SKM-1 treated with dmso at 0.1 percent for 144 hours (cell line): ENCODE data around the gene PRSS50.

Source experiments
- DNase-seq: peaks from one replicate; lab custom pipeline; 2025; ENCODE audit not compliant: unreplicated experiment; lab: John Stamatoyannopoulos, UW

PRSS50 gene

DNA sequence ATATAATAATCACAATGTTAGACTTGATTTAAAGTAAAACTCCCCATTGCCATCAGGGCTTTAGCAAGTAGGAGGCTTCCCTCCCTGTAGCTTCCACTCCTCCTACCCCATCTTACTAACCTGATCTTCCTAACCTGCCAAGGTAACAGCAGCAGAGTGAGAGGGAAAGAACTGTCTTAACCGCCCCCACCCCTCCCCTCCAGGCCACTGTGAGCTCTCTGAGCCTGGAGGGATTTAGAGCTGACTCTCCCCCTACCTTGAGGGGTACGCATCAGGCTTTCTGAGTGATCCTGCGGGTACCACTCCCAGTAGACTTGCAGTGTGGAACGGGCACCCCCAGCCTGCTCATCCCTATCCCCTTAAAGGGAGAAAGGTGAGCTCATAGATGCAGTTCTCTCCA lies 11.4 kb upstream of the PRSS50 start:
- DNase-seq: no peak

DNA sequence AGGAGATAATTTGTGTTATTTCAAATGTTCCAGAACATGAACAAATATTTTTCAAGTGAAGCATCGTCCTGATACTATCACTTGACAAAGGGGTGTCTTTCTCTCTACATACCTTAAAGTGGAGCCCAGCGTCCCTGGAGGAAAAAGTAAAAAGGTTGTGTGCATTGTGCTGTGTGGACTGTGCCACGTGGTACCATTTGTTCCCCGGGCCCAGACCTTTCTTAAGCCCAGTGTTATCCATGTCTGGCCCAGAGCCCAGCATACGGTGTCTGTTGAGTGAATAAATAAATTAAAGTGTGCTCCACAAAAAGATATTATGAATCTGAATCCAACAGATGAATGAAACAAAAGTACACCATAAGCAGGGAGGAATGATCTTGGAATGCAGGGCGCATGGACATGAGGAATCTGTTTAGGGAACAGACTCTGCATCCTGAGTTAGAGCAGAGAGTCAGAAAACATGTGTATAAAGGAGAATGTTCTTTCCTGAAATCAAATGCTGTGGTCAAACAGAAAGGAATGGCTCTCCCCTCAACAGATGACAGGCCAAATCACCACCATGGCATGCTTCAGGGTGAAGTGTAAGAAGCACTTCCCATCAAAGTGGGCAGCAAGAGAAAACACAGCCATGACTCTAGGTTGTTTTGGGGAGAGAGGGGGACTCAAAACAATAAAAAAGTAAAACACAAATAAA lies 8.1 kb upstream of the PRSS50 start:
- DNase-seq: no peak

DNA sequence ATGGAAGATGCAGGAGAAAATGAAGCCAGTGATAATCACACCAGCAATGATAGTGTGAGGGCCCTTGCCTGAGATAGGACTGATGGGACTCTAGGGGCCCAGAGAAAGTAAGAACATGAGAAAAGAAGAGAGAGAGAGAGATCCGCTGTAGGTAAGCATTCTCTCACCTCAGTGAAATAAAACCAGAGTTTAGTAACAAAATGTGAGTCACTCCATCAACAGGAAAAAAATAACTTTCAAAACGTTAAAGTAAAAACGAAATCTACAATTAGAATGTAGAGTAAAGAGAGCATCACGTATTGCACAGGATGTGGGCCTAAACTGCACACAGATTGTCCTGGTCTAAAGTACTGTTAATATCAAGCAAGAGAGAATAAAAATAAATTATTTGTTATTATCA lies 6.8 kb upstream of the PRSS50 start:
- no peak for DNase-seq

DNA sequence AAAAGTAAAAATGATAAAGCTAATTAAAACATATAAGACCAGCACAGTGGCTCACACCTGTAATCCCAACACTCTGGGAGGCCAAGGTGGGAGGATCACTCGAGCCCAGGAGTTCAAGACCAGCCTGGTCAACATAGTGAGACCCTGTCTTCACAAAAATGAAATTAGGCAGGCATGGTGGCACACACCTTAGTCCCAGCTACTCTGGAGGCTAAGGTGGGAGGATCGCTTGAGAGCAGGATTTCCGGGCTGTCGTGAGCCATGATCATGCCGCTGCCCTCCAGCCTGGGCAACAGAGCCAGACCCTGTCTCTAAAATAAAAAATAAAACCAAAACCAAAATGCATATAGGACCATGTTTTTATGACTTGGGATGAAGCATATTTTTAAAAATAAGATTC lies 4.8 kb upstream of the PRSS50 start:
- no peak for DNase-seq

DNA sequence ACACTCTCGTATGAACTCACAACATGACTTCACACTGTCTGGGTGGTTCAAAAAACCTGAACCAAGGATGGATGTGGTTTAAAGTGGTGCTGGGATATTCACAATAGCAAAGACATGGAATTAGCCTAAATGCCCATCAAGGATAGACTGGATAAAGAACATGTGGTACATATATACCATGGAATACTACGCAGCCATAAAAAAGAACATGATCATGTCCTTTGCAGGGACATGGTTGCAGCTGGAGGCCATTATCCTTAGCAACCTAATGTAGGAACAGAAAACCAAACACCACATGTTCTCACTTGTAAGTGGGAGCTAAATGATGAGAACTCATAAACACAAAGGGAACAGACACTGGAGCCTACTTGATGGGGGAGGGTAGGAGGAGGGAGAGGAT lies 3.3 kb upstream of the PRSS50 start:
- DNase-seq: no peak

DNA sequence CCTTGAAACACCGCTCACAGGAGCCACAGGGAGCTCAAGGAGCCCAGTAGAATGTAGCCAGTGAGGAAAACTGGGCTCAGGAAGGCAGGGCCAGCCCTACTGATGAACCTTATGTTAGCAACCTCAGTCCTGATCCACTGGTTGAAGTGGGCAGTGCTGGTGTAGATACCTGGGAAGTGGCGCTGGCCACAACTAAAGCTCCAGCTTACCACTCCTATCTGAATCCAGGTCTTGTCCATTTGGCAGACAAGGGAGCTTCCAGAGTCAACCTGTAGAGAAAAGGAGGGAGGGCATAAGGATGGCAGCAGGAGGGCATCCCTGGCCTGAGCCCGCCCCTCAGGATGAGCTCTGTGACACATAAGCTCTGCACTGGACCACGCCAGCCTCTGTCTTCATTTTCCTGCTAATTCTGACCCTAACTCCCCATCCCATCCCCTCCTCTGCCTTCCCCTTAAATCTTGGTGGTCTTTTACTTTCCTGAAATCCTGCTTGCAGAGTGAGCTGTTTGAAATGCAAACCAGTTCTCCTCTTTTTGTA lies 2.1 kb upstream of the PRSS50 start:
- no peak for DNase-seq

DNA sequence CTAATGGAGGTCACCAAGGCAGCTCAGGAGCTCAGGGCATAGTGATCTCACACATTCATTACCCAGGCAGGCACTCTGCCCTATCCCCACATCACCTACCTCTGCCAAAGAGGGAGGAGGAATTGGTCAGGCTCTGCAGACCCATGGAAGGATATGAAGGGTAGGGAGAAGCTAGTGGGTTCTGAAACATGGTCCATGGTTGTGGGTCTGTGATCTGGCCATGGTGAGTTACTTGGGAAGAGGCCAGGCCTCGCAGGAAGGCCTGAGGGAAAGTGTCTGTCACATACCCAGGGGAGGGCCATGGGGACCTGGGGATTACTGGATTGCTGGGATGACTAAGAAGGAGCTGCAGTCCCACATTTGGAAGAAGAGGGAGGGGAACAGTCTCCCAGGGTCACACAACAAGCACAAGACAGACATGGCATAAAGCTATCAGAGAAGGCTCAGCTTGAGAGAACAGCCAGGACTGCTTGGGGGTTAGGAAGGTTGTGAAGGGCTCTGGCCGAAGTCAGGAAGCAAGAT lies 1.4 kb upstream of the PRSS50 start:
- no peak for DNase-seq

DNA sequence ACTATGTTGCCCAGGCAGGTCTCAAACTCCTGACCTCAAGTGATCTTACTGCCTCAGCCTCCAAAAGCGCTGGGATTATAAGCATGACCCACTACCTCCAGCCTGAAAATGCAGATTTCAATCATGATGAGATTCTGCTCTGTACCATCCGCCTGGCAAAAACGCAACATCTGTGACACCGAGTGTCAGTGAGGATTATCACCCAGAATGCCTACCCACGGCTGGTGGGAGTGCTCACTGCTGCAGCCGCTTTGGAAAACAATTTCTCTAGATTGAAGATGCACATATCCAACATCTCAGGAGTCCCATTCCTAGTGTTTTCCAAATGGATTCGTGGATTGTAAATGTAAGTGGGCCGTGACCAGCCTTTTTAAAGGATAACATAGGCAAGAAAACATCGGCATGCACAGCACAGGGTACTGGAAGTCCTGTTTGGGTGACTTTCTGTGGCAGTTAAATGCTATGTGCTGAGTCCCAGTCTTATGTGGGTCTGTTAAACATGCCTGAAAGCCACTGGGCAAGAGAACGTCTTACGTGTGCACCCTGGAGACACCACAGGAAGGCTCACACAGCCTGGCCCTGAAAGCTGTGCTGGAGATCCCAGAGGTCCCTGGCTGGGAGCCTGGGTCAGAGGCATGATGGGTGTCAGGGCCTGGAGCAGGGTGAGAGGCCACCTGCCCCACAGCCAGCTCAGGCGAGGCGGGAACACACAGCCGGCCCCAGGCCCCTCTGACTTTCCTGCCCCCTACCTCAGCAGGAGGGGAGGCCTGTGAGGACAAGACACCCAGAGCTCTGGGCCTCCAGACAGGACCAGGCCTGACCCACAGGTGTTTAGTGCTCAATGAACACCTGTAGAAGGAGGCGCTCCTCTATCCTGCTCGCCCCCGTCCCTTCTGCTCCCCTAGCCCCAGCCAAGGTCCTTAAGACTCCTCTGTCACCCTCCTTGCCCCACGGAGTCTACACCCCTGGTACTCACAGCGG lies 918 bp downstream of the PRSS50 start:
- DNase-seq: no peak

DNA sequence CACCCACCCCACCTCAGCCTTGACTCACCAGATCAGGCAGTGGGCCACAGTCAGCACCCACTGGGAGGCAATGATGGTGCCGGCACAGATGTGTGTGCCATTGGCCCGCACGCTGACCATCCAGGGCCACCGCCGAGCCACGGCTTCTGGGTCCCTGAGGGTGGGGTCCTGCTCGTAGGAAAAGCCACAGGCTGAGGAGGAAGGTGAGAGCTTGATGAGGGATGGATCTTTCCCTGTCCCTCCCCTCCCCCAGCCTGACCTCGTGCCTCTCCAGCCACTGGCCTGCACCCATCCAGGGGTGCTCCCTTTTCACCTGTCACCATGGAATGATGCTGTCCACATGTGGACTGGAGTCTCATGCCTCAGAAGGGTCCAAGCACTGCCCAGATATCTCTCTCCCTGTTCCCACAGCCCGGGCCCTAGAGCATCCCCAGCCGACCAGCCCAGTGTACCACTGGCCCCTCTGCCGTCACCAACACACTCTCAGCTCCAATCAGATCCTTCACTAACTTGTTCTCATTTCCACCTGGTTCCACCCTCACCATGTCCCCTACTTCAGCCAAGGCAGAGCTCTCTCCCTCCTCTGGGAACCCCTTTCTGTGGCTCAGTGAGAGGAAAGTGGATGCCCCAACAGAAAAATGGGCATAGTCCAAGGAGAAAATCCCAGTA lies 2.0 kb downstream of the PRSS50 start:
- DNase-seq: no peak

DNA sequence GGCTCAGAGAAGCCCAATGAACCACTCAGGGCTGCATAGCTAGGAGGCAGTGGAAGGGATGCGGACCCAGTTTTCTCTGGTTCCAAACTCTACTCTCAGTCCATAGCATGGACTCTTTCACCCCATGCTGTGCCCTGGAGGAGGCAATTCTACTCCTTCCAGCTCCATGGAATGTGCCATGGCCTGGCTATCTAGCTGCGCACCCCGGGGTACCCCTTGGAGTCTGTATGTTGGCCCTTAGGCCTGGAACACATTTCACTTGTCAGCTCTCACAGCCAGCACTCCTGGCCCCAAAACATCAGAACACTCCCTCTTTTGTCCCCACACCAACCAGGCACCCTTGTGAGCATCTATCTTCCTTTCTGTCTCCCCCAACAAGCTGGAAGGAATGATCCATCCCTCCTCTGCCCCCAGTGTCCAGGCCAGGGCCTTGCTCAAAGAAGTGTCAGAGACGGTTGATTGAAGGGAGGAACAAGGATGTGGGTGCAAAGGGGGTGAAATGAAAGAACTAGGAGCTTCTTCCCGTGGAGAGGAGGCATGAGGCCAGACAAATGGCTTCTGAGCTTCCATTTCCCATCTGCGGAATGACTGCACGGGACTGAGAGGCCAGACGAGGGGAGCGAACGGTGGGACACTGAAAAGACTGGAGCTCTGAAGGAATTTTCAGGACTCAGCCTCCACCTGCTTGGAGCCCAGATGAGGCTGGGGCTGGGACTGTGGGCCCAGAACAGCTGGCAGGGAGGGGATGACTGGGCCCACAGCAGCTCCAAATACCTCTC lies 2.8 kb downstream of the PRSS50 start:
- DNase-seq: no peak

DNA sequence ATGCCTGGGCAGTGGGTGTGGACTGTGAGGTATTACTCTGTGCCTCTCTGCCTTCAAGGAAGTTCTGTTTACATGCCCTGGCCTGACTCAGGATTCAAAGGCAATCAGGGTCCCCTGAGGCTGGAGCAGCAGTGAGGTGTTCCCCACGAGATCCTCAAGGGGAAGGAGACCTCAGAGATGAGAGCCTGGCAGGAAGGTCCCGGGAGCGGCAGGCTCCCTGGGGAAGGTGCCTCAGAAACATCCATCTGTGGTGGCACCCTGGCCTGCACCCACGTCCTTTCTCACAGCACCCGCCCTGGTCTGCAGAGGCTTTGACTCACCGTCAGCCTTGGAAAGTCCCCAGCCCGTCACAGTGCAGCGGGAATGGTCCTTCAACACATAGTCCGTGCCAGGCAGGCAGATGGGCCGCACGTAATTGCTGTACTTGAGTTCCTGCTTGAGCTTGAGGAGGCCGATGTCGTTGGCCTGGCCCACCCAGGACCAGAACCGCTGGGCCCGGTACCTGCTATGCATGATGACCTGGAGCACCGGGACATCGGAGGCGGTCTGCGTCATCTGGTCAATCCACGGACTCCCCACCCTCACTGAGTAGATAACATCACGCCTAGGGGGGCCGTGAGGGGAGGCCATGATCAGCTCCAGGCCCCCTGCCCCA lies 3.6 kb downstream of the PRSS50 start:
- DNase-seq: no peak

DNA sequence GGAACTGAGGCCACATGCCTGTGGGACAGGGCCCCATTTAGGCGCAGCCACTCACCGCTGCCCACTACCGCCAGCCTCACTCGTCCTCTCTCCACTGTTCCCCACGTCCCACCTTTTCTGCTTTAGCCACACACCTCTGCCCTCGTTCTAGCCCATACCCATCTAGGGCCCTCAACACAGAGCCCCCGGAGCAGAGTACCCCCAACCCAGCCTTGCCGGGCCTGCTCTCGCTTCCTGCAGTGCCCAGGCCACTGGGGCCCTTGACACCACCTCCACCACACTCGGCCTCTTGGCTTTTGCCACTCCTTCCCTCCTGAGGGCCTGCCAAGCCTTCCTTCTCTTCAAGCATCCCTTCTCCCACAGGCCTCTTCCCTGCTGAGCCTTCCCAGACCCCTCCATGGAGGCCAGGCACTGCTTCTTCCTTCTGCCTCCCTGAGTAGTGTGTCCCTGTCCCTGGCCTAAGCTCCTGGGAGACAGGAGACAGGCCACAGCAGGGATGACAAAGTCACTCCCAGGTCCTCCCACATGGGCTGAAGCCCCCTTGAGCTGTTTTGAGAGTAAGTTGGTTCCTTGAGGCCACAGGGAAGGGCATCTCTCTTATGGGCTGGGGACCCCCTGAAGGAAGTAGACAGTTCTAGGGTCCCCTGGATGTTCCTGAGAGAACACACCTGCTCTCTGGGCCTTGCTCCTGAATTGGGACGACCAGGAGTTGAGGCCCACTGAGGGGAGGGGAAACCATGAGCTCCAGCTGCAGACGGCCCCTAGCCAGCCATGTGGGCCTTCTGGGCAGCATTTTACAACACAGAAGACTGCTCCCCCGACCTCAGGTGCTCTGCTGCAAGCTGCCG lies 4.4 kb downstream of the PRSS50 start:
- no peak for DNase-seq

DNA sequence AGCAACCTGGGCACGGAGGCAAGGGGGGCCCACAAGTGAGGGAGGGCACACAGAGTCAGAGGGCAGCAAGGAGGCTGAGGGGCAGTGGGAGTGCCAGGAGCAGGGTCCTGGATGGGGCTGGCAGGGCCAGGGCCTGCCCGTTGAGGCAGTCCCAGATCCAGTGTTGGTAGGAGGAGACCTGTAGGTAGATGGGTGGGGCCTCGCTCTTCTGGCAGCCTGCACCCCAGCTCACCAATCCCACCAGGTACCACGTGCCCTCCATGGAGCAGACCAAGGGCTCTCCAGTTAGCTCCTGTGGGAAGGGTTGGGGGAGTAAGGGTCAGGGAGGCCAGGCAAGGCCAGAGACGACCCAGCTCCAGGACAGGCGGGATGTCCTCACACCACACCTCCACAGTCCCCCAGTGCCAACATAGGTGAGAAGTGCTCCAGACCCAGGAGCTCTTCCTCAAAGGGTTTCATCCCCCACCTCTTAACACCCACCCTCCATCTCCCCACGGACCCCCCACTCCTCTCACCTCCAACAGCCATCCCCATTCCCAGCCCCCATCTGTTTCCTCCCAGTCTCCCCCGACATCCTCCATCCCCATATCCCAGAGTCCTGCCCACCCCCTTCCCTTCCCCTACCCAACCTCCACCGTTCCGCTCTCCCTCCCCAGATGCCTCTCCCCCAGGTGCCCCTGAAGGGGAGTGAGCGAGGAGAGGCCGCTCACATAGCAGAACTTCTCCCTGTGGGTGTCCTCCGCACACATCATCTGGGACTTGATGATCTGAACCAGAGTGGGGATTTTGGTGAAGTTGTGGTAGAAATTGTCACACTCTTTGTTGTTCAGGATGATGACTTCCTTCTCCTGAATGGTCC lies 5.2 kb downstream of the PRSS50 start:
- DNase-seq: no peak

DNA sequence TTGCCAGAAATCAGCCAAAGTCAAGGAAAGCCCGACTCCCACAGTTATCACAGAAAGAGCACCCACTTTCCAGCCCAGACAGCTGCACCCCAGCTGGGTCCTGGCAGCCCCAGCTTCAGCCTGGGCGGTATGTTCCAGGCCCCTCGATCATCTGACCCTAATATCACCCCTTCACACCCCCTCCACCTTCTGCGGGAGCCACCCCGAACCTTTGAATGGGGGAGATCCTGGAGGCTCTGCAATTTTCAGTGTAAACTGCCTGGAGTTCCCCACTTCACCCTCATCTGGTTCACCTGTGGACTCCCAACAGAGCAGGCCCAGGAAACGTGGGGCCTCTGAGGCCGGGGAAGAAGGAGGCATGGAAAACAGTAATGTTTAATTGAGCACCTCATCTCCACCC lies 5.9 kb downstream of the PRSS50 start:
- no peak for DNase-seq

DNA sequence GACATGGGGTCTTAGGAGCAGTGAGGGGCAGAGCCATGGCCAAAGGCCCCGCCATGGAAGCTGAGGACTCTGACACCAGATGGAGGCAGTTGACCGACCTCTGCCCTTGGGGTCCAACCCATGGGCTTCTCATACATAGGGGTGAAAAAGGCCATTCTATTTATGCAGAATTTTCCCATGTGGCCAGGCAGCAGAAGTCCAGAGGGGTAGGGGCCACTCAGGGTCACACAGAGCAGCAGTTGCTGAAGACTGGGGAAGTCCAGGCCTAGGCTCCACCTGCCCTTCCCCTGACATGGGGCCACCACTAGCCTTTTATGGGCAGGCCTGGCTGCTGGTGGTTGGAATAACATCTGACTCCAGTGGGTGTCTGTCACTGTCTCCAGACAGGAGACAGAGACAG lies 6.4 kb downstream of the PRSS50 start:
- DNase-seq: no peak

DNA sequence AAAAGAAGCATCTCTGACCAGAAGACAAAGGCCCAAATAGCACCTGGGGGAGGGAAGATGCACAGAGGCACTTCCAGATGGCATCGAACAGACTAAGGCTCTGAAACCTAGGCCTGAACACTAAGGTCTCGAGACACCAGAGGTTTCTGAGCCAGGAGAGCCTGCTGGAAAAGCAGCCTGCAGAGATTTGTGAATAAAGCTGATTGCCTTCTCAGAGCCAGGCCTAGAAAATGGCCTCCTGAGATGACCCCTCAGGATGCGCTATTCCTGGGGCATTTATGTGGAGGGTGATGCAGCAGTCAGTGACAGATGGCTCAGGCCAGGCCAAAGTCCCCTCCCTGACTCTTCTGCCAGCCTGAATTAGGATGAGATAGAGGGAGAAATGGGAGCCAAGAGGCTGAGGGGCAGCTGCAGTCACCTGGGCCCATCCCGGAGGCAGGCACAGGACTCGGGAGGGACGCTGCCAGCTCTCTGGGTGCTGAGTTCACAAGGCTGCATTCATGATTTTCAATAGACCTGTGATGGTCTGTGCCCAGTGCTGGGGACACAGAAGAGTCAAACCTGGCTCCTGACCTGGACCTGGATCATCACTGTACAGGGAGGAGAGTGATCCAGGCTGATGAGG lies 6.9 kb downstream of the PRSS50 start:
- DNase-seq: no peak

DNA sequence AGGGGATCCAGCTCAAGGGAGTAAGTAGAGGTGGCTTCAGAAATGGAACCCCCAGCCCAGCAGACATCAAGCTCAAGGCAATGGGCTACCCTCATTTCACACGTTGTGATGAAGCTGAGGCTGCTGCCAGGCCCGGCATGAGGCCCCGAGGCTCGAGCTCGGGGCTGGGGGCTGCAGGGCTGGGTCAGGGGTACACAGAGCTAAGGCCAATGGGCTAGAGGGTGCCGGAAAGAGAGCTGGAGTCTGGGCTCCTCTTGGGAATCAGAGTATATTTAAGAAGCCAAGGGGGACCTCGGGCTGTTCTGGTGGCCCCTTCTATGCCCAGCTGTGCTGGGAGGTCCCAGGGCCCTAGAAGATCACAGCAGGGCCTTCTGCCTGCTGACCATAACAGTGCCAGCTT lies 7.4 kb downstream of the PRSS50 start:
- no peak for DNase-seq

DNA sequence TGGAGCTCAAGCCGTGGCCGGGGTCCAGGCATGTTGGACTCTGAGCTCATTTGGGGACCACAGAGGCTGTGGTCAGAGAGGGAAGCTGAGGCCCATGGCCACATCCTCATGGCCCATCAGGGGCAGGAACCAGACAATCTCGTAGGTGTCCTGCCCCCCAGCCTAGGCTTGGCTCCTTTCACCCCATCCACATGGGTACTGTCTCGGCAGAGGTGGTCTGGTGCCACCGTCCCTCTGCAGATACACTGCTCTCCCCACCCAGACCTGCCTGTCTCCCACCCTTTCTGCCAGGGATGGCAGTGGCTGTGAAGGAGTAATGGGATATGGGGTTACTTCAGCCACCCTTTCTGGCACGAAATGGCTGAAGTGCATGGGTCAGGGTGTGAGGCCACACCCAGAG lies 7.9 kb downstream of the PRSS50 start:
- DNase-seq: no peak
